H9 (cell line): ENCODE data around the gene CSRNP3. TPM values are rescaled to one million over a fixed set of nuclear protein-coding genes. Genes with fewer than 3 reads are reported as not detected.
A peak's percentile ranks its signal among the peaks of the same experiment; 100 is the strongest.

Experiments
- DNase-seq: peaks from one replicate; pipeline ENCODE4 v3.0.0-alpha.2; 2017
- H2AFZ ChIP-seq: one replicate; pipeline ENCODE4 v1.6.1; 2013; ENCODE audit warnings: mild to moderate bottlenecking, low read length, control low read depth, moderate library complexity
- H2AK5ac ChIP-seq: 2 replicates; pipeline ENCODE4 v1.6.1; 2013; ENCODE audit warnings: low read length, control low read depth, mixed read lengths; ENCODE audit not compliant: insufficient read length
- H2BK120ac ChIP-seq: one replicate; pipeline ENCODE4 v1.6.1; 2013; ENCODE audit warnings: low read depth, mild to moderate bottlenecking, low read length, control low read depth, inconsistent platforms; ENCODE audit not compliant: poor library complexity, severe bottlenecking
- H2BK12ac ChIP-seq: 2 replicates; pipeline ENCODE4 v1.6.1; 2013; ENCODE audit warnings: low read length, control low read depth, mixed read lengths, low read depth; ENCODE audit not compliant: insufficient read length
- H2BK15ac ChIP-seq: 2 replicates; pipeline ENCODE4 v1.6.1; 2013; ENCODE audit warnings: low read depth, low read length, control low read depth
- H2BK20ac ChIP-seq: one replicate; pipeline ENCODE4 v1.6.1; 2013; ENCODE audit warnings: low read depth, mild to moderate bottlenecking, low read length, control low read depth, inconsistent platforms; ENCODE audit not compliant: poor library complexity, severe bottlenecking
- H2BK5ac ChIP-seq: 2 replicates; pipeline ENCODE4 v1.6.1; 2013; ENCODE audit warnings: low read length, control low read depth, mixed read lengths; ENCODE audit not compliant: insufficient read length
- H3K14ac ChIP-seq: 2 replicates; pipeline ENCODE4 v1.6.1; 2013; ENCODE audit warnings: low read length, control low read depth; ENCODE audit not compliant: insufficient read depth
- H3K18ac ChIP-seq: 2 replicates; pipeline ENCODE4 v1.6.1; 2013; ENCODE audit warnings: low read depth, mild to moderate bottlenecking, mixed read lengths, low read length, control low read depth; ENCODE audit not compliant: insufficient read length
- H3K23ac ChIP-seq: 2 replicates; pipeline ENCODE4 v1.6.1; 2013; ENCODE audit warnings: low read length, control low read depth, mixed read lengths, low read depth; ENCODE audit not compliant: insufficient read length
- H3K23me2 ChIP-seq: 2 replicates; pipeline ENCODE4 v1.6.1; 2013; ENCODE audit warnings: low read depth, mild to moderate bottlenecking, mixed read lengths, low read length, control low read depth; ENCODE audit not compliant: insufficient read length, poor library complexity, severe bottlenecking
- H3K27ac ChIP-seq: 2 replicates; pipeline ENCODE4 v1.5.1; 2013; ENCODE audit warnings: low read length, control low read depth, mixed read lengths, low read depth; ENCODE audit not compliant: insufficient read length
- H3K27me3 ChIP-seq: 2 replicates; pipeline ENCODE4 v1.6.1; 2013; ENCODE audit warnings: low read length, control low read depth, inconsistent platforms; ENCODE audit not compliant: insufficient read depth
- H3K4ac ChIP-seq: 2 replicates; pipeline ENCODE4 v1.6.1; 2013; ENCODE audit warnings: low read depth, mild to moderate bottlenecking, control low read depth, inconsistent platforms, low read length, moderate library complexity
- H3K4me1 ChIP-seq: 2 replicates; pipeline ENCODE4 v1.6.1; 2013; ENCODE audit warnings: low read length, control low read depth, inconsistent platforms; ENCODE audit not compliant: insufficient read depth
- H3K4me2 ChIP-seq: 2 replicates; pipeline ENCODE4 v1.6.1; 2013; ENCODE audit warnings: low read length, control low read depth, mixed read lengths; ENCODE audit not compliant: insufficient read length, insufficient read depth
- H3K56ac ChIP-seq: 2 replicates; pipeline ENCODE4 v1.6.1; 2013; ENCODE audit warnings: low read depth, mild to moderate bottlenecking, mixed read lengths, low read length, control low read depth; ENCODE audit not compliant: insufficient read length
- H3K79me1 ChIP-seq: 2 replicates; pipeline ENCODE4 v1.6.1; 2013; ENCODE audit warnings: low read depth, mild to moderate bottlenecking, moderate library complexity, low read length, control low read depth, inconsistent platforms; ENCODE audit not compliant: insufficient read depth, poor library complexity, severe bottlenecking
- H3K79me2 ChIP-seq: 2 replicates; pipeline ENCODE4 v1.6.1; 2013; ENCODE audit warnings: low read length, control low read depth, inconsistent platforms; ENCODE audit not compliant: insufficient read depth
- H3K9ac ChIP-seq: 2 replicates; pipeline ENCODE4 v1.6.1; 2013; ENCODE audit warnings: low read length, control low read depth, mixed read lengths; ENCODE audit not compliant: insufficient read length; ENCODE audit errors: extremely low read depth
- H3K9me3 ChIP-seq: one replicate; pipeline ENCODE4 v1.6.1; 2013; ENCODE audit warnings: low read depth, low read length, inconsistent platforms; ENCODE audit not compliant: control insufficient read depth
- H3T11ph ChIP-seq: one replicate; pipeline ENCODE4 v1.6.1; 2013; ENCODE audit warnings: mild to moderate bottlenecking, low read length, control low read depth, inconsistent platforms
- H4K20me1 ChIP-seq: one replicate; pipeline ENCODE4 v1.6.1; 2013; ENCODE audit not compliant: control insufficient read depth, insufficient read length, insufficient read depth
- H4K5ac ChIP-seq: 2 replicates; pipeline ENCODE4 v1.6.1; 2013; ENCODE audit warnings: low read depth, mild to moderate bottlenecking, mixed read lengths, low read length, control low read depth; ENCODE audit not compliant: insufficient read length
- H4K8ac ChIP-seq: replicated peaks from 2 replicates; pipeline ENCODE4 v1.6.1; 2013; ENCODE audit warnings: low read length, control low read depth, mixed read lengths, low read depth; ENCODE audit not compliant: insufficient read length
- H4K91ac ChIP-seq: 2 replicates; pipeline ENCODE4 v1.6.1; 2013; ENCODE audit warnings: low read depth, mild to moderate bottlenecking, moderate library complexity, mixed read lengths, low read length, control low read depth; ENCODE audit not compliant: insufficient read length
- H3K27ac Mint-ChIP-seq, 3 experiments: 2 replicates in 2 of 3; 3 replicates in 1 of 3; pipeline ENCODE4 v1.8.0; 2020 to 2021; ENCODE audit warnings: mixed read lengths in 3 of 3, mild to moderate bottlenecking in 1 of 3, moderate library complexity in 1 of 3
- H3K27me3 Mint-ChIP-seq: 2 replicates; pipeline ENCODE4 v1.8.0; 2021; ENCODE audit warnings: low read depth, mild to moderate bottlenecking, moderate library complexity, mixed read lengths
- H3K36me3 Mint-ChIP-seq, 3 experiments: 2 replicates in 2 of 3; 3 replicates in 1 of 3; pipeline ENCODE4 v1.8.0; 2020 to 2021; ENCODE audit warnings: low read depth in 3 of 3, mixed read lengths in 3 of 3; ENCODE audit not compliant: insufficient read depth in 1 of 3
- H3K4me1 Mint-ChIP-seq, 2 experiments: 2 replicates each; pipeline ENCODE4 v1.8.0; 2020; ENCODE audit warnings: mixed read lengths in 2 of 2
- H3K4me3 Mint-ChIP-seq, 2 experiments: 2 replicates in 1 of 2; 3 replicates in 1 of 2; pipeline ENCODE4 v1.8.0; 2020 to 2021; ENCODE audit warnings: mild to moderate bottlenecking in 2 of 2, mixed read lengths in 2 of 2, moderate library complexity in 1 of 2
- H3K9me3 Mint-ChIP-seq, 2 experiments: 2 replicates in 1 of 2; 3 replicates in 1 of 2; pipeline ENCODE4 v1.8.0; 2020; ENCODE audit warnings: mild to moderate bottlenecking in 2 of 2, mixed read lengths in 2 of 2, moderate library complexity in 1 of 2
- CTCF ChIP-seq: fragments of 200-600 bp; sonication (generic); conservative IDR thresholded peaks from 3 replicates; pipeline ENCODE4 v1.8.0; 2021; ENCODE audit warnings: antibody characterized with exemption, mild to moderate bottlenecking
- total RNA-seq: library from RNA; stranded (reverse); gene quantifications from 2 replicates; pipeline ENCODE4 v1.2.1, GENCODE V29; 2021

Gene CSRNP3
- total RNA-seq, 1 experiment from 2014 or later, result 3.6 TPM

GRCh38 chr2:165562233-165562632, 92.7 kb downstream of the CSRNP3 start:
- Histone ChIP-seq H3K23ac (no peak overlapping the region), H2AFZ (no peak overlapping the region), H2BK5ac (no peak overlapping the region), H3K4me2 (no peak overlapping the region), H4K5ac (no peak overlapping the region), H4K8ac (no peak overlapping the region), H2BK20ac (no peak overlapping the region), H3K79me1 (no peaks in the 10 kb centered on the region), H3K27me3 (no peaks in the 10 kb centered on the region), H3K56ac (no peak overlapping the region), H3K9ac (no peak overlapping the region), H3K14ac (no peak overlapping the region), H3K4ac (no peak overlapping the region), H3K23me2 (no peaks in the 10 kb centered on the region), H3K79me2 (no peaks in the 10 kb centered on the region), H2BK12ac (no peak overlapping the region), H3K9me3 (no peaks in the 10 kb centered on the region), H2BK15ac (no peak overlapping the region), H3T11ph (no peak overlapping the region), H3K27ac (no peak overlapping the region), H2BK120ac (no peak overlapping the region), H3K18ac (no peak overlapping the region), H2AK5ac (no peak overlapping the region), H4K20me1 (no peaks in the 10 kb centered on the region), H4K91ac (no peak overlapping the region), H3K4me1 (peaks cover 5% of the 10 kb centered on the region; the same call in 1 of the 2 replicates)
- DNase-seq, result no peak
- Mint-ChIP-seq H3K27ac (peak overlapping the region in 1 of 3 experiments; percentile 44; a peak in 1 of 7 replicates), H3K4me1 (peaks cover 16% of the 10 kb centered on the region in 2 experiments), H3K36me3 (no peaks in the 10 kb centered on the region), H3K9me3 (no peaks in the 10 kb centered on the region), H3K4me3 (no peak overlapping the region), H3K27me3 (no peaks in the 10 kb centered on the region)
- TF ChIP-seq CTCF, result no peak
